ENCODE data around the gene CBLB. TPM values are rescaled to one million over a fixed set of nuclear protein-coding genes. Genes with fewer than 3 reads are reported as not detected.
A peak's percentile ranks its signal among the peaks of the same experiment; 100 is the strongest.

CBLB gene
- total and polyA plus RNA-seq, 8 donors, result 30.7 to 49.3 (median 42.6) TPM

DNA sequence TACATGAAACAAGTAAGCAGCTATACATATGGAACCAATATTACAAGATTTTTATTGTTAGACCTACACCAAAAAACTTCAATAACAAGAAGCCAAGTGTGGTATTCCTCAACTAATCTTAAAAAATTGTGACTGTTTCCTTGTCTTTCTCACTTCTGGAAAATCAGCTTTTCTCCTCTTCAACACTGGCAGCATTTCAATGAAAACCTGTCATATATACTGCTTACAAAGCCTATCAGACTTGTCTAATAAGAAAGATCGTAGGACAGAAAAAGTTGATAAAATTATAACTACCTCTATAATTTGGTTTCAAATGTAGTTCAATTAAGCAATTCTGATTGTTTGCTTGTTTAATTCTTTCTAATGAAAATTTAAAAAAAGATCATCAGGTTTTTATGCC, 55.1 kb downstream of the CBLB start:
- H3K27me3 ChIP-seq, result no peaks in the 10 kb centered on the region
- no peak for DNase-seq
- peaks cover 4 to 35% of the 10 kb centered on the region in 2 donors for H3K4me1 ChIP-seq
- no peak overlapping the region for H3K27ac ChIP-seq
- ATAC-seq, result no peak
- intact Hi-C loops (cut with DNase I), result no loop called here
- no peaks in the 10 kb centered on the region for H3K36me3 ChIP-seq
- H3K9me3 ChIP-seq, result no peaks in the 10 kb centered on the region
- H3K4me3 ChIP-seq, result no peak overlapping the region
- TF ChIP-seq, protein P1, sequence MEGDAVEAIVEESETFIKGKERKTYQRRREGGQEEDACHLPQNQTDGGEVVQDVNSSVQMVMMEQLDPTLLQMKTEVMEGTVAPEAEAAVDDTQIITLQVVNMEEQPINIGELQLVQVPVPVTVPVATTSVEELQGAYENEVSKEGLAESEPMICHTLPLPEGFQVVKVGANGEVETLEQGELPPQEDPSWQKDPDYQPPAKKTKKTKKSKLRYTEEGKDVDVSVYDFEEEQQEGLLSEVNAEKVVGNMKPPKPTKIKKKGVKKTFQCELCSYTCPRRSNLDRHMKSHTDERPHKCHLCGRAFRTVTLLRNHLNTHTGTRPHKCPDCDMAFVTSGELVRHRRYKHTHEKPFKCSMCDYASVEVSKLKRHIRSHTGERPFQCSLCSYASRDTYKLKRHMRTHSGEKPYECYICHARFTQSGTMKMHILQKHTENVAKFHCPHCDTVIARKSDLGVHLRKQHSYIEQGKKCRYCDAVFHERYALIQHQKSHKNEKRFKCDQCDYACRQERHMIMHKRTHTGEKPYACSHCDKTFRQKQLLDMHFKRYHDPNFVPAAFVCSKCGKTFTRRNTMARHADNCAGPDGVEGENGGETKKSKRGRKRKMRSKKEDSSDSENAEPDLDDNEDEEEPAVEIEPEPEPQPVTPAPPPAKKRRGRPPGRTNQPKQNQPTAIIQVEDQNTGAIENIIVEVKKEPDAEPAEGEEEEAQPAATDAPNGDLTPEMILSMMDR (IDR thresholded peaks at IDR 0.05), result no peak

DNA sequence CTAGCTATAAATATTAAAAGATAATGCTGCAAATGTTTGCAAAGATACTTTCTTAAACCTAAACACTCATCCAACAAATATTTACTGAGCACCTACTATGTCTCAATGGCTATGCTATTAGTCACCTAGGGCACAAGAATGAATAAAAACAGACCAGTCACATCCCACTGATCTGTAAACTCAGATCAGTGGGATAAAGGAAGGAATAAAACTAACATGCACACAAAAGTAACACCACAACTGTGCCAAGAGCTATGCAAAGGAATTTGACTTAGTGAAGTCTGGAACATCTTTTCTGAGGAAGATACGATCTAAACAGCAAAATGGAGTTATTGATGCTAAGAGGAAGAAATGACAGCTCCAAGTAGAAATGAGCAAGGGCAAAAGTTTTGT, 56.6 kb downstream of the CBLB start:
- ATAC-seq (no peak), DNase-seq (no peak)
- intact Hi-C loops (cut with DNase I), result no loop called here
- no peaks in the 10 kb centered on the region for H3K27me3 ChIP-seq
- H3K4me3 ChIP-seq, result no peak overlapping the region
- TF ChIP-seq, protein P1 (IDR thresholded peaks at IDR 0.05), result no peak
- no peaks in the 10 kb centered on the region for H3K9me3 ChIP-seq
- H3K27ac ChIP-seq, result no peak overlapping the region
- H3K4me1 ChIP-seq, result peaks cover 4 to 36% of the 10 kb centered on the region in 2 donors
- no peaks in the 10 kb centered on the region for H3K36me3 ChIP-seq

DNA sequence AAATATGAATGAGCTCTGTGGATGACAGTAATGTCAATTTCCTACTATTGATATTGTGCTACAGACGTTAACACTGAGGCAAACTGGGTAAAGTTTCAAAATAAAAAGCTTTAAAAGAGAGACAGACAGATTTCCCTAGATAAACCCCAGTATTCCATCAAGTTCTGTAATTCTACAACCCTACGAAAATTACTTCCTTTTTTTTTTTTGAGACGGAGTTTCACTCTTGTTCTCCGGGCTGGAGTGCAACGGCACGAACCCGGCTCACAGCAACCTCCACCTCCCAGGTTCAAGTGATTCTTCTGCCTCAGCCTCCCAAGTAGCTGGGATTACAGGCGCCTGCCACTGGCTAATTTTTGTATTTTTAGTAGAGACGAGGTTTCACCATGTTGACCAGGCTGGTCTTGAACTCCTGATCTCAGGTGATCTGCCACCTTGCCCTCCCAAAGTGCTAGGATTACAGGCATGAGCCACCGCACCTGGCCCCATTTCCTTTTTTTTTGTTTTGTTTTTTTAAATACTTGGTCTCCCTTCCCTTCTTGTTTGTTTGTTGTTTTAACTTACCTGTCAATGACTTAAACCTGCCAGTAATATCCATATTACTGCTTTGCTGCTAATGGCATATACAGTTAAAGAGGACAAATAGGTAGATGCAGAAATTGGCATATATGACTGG, 57.2 kb downstream of the CBLB start:
- Histone ChIP-seq H3K9me3 (no peaks in the 10 kb centered on the region), H3K36me3 (no peaks in the 10 kb centered on the region), H3K4me1 (peaks cover 4 to 41% of the 10 kb centered on the region in 2 donors), H3K27me3 (no peaks in the 10 kb centered on the region), H3K4me3 (no peak overlapping the region), H3K27ac (no peak overlapping the region)
- intact Hi-C loops (cut with DNase I), result no loop called here
- ATAC-seq, result no peak
- TF ChIP-seq, protein P1 (IDR thresholded peaks at IDR 0.05), result no peak
- peak in 1 of 4 donors; percentile 28 for DNase-seq

DNA sequence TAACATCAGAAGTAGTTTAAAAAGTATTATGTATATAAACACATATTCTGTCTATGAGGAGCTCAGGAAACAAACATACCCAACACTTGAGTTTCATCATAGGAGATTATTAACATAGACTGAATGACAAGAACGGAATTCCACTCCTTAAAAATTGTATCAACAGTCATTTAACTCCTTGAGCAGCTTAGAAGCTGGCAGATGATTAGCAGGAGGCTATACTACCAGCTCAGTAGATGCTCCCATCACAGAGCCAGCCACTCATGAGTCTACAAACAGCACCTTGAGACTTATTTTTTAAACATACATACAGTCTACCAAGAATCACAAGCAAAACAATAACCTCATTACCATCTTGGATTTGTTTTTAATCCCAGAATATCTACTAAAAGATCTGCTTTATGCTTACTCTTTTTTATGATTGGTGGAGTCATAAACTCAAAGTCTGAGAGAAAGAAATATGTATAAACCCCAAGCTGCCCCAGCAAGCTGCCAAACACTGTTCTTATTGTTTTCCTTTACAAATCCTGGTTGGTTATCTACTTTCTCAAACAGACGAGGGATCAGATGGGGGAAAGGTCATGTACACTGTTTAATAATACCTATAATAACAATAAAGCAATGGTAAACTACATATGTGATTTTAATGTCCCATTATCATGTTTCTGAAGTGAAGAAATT, 59.5 kb downstream of the CBLB start:
- Histone ChIP-seq H3K27me3 (no peaks in the 10 kb centered on the region), H3K36me3 (no peaks in the 10 kb centered on the region), H3K4me1 (peaks cover 4 to 49% of the 10 kb centered on the region in 2 donors), H3K4me3 (no peak overlapping the region), H3K27ac (no peak overlapping the region), H3K9me3 (no peaks in the 10 kb centered on the region)
- intact Hi-C loops (cut with DNase I), result no loop called here
- DNase-seq (no peak), ATAC-seq (no peak)
- TF ChIP-seq, protein P1 (IDR thresholded peaks at IDR 0.05), result no peak

DNA sequence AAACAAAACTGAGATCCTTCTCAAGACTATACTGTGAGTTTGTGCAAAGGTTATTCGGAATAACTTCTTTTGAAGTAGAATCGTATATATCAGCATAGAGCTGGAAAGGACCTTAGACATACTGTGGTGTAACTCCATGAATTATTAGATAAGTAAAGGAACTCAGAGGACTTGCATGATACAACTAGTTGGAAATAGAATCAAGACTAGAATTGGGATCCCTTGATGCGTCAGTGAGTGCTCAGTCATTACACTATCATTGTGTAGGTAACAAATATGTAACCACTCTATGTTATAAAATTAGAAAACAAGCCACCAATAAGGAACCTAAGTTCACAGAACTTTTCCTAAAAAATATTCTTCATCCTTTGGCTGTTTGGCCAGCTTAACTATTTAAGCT, 61.1 kb downstream of the CBLB start:
- H3K4me3 ChIP-seq, result no peak overlapping the region
- intact Hi-C loops (cut with DNase I), result no loop called here
- H3K27me3 ChIP-seq, result no peaks in the 10 kb centered on the region
- H3K27ac ChIP-seq, result no peak overlapping the region
- H3K4me1 ChIP-seq, result peaks cover 4 to 44% of the 10 kb centered on the region in 2 donors
- H3K9me3 ChIP-seq, result no peaks in the 10 kb centered on the region
- ATAC-seq (no peak), DNase-seq (no peak)
- TF ChIP-seq, protein P1 (IDR thresholded peaks at IDR 0.05), result no peak
- no peaks in the 10 kb centered on the region for H3K36me3 ChIP-seq
